IMR-90 (cell line): ENCODE data around the gene TP53BP2. TPM values are rescaled to one million over a fixed set of nuclear protein-coding genes. Genes with fewer than 3 reads are reported as not detected.

ENCODE experiments used
- polyA plus RNA-seq, 3 experiments: library from polyadenylated mRNA; depleted of rRNA; stranded (reverse); fragments of >200 nt; gene quantifications; 2 replicates each; pipeline ENCODE4 v1.2.3, GENCODE V29; 2012; ENCODE audit warnings: low replicate concordance in 1 of 3
- total RNA-seq: library from RNA; depleted of rRNA; stranded (reverse); fragments of >200 nt; gene quantifications from 2 replicates; pipeline ENCODE4 v1.2.3, GENCODE V29; 2012; rRNA removed

The TP53BP2 gene
- total and polyA plus RNA-seq, 2 of the 4 experiments (the other 2 are of a cell fraction): 19.9 to 35.0 TPM

Other genes with a start within 250 kb of the TP53BP2 start
- gene CAPN8, start 180.2 kb downstream of the TP53BP2 start, total RNA-seq: not detected in 2 replicates
- not detected in 2 replicates for gene CAPN8, start 180.2 kb downstream of the TP53BP2 start, polyA plus RNA-seq (2012; rRNA removed)
- 430 and 460 TPM in 2 replicates for gene CAPN2, start 133.4 kb downstream of the TP53BP2 start, total RNA-seq
- 333 and 339 TPM in 2 replicates for gene CAPN2, start 133.4 kb downstream of the TP53BP2 start, polyA plus RNA-seq (2012; rRNA removed)